DLD1 (cell line): ENCODE measurements around the gene APOL1.
"Not testable (repeated sequence)": the region's sequence is repeated elsewhere in the genome, so short reads cannot be mapped to it uniquely, and the experiment has no call there.

Source experiments
- in situ Hi-C: cut with HindIII; loops from 2 replicates; pipeline ENCODE4 v1.10.0; 2017; ENCODE audit warnings: low sequenced_read_pairs

Gene APOL1

DNA sequence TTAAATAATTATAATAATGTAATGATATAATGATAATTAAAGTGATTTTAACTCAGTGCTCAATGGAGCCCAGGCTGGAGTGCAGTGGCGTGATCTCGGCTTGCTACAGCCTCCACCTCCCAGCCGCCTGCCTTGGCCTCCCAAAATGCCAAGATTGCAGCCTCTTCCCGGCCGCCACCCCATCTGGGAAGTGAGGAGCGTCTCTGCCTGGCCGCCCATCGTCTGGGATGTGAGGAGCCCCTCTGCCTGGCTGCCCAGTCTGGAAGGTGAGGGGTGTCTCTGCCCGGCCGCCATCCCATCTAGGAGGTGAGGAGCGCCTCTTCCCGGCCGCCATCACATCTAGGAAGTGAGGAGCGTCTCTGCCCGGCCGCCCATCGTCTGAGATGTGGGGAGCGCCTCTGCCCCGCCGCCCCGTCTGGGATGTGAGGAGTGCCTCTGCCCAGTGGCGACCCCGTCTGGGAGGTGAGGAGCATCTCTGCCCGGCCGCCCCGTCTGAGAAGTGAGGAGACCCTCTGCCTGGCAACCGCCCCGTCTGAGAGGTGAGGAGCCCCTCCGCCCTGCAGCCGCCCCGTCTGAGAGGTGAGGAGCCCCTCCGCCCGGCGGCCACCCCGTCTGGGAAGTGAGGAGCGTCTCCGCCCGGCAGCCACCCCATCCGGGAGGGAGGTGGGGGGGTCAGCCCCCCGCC, 37.6 kb downstream of the APOL1 start:
- in situ Hi-C loops = not testable (repeated sequence)

DNA sequence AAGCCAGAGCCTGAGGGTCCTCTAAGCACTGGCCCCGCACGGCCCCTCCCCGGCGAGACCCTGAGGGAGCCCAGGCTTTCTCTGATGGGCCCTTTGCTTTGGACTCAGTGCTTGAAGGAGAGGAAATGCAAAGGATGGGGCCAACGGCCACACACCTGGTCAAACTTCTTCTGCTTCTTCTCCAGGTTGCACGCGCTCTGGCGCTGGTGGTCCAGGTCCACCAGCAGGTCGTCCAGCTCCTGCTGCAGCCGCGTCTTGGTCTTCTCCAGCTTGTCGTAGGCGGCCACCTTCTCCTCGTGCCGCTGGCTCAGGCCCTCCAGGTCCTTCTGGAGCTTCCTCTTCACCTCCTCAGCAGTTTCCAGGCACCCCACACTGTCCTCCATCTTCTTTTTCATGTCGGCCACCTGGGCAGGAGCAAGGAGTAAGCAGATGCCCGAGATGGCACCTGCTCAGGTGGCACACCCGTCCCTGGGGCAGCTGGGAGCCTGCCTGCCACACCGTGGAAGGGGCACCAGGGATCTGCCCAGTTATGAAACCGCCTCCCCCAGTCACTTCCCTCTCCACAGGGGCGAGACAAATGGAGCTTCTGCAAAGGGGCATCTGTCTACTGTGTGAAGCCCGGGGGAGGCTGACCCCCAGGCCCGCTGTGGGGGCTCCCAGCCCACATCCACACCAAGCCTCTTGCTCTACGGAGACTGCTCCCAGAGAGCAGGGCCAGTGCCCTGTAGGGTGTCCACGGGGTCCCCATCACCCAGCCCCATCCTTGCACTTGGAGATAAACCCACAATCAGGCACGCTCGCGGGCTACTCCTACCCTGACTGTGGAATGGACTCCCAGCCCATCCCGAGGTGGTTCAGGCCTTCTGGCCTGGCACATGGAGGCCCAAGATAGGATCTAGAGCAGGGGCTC, 39.2 kb downstream of the APOL1 start:
- in situ Hi-C loops = no loop called here

DNA sequence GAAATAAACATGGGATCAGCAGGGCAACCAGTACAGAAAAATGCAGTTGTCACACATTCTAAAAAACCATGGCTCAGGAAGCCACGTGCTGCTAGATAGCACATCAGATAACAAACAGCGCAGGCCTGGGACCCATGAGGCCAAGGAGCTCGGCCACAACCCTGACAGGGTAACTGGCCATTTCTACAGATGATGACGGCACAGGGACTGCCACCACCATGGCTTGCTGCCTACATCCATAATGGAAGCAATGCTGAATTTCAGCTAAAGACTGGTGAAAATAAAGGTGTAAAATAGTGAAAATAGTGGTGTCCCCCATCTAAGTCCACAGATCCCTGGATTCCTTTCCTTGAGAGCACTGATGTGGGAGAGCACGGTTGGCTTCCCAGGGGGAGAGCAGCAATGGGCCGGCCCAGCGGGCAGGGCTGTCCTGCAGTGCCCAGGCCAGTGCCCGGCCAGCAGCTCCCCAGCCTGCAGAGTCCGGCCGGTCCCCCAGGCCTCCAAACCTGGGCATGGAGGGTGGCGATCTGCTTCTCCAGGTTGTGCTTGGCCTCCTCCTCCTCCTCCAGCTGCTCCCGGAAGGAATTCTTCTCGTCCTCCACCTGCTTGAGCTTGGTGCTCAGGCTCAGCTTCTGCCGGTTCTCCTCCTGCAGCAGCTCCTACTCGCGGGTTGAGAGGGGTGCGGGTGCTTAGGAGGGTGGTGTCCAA, 40.0 kb downstream of the APOL1 start:
- in situ Hi-C loops = no loop called here

GRCh38 chr22:36293606-36294292, 40.8 kb downstream of the APOL1 start:
- in situ Hi-C loops = no loop called here

- in situ Hi-C loops = no loop called here
Observed at GRCh38 chr22:36294293-36294620, 41.3 kb downstream of the APOL1 start.

GRCh38 chr22:36294801-36295200, 41.9 kb downstream of the APOL1 start:
- in situ Hi-C loops = no loop called here

GRCh38 chr22:36295247-36295646, 42.3 kb downstream of the APOL1 start:
- in situ Hi-C loops = no loop called here

DNA sequence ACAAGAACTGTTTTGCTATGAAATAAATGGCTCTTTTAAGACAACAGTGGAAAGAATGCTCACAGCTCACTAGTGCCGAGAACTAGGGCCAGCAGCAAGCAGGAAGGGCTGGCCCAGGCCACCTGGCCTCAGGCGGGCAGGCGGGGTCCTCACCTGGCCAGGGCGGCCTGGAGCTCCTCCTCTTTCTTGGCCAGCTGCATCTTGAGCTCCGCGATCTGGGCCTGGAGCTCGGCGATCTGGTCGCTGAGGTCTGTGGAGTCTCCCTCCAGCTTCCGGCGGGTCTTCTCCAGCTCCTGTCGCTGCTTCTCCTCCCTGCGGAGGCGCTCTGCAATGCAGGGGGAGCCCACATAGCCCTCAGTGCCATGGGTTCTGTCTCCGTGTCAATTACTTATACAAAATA, 43.8 kb downstream of the APOL1 start:
- in situ Hi-C loops = no loop called here

GRCh38 chr22:36297568-36297967, 44.6 kb downstream of the APOL1 start:
- in situ Hi-C loops = no loop called here

- in situ Hi-C loops = no loop called here
Observed at GRCh38 chr22:36298118-36298517, 45.2 kb downstream of the APOL1 start.

DNA sequence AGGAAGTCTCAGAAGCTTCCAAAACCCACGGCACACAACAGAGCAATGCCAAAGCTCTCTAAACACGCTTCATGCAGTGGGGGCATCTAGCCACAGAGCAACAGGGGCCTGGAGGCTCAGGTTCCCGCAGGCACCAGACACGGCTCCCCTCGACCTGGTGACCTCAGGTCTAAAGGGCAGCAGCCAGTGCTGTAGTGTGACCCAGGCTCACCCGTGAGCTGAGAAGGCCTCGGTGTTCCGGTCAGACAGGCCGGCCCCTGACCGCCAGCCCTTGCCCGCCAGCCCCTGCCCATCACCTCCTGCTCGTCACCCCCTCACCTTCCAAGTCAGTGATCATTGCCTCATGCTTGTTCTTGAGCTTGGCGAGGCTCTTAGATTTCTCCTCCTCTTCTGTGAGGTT, 45.7 kb downstream of the APOL1 start:
- in situ Hi-C loops = no loop called here

GRCh38 chr22:36299295-36299694, 46.4 kb downstream of the APOL1 start:
- in situ Hi-C loops = no loop called here

GRCh38 chr22:36299911-36300310, 47.0 kb downstream of the APOL1 start:
- in situ Hi-C loops = no loop called here

- in situ Hi-C loops = no loop called here
Observed at GRCh38 chr22:36300396-36301212, 47.7 kb downstream of the APOL1 start.

- in situ Hi-C loops = no loop called here
Observed at GRCh38 chr22:36301384-36301828, 48.5 kb downstream of the APOL1 start.

- in situ Hi-C loops = no loop called here
Observed at GRCh38 chr22:36301851-36302250, 48.9 kb downstream of the APOL1 start.

GRCh38 chr22:36302439-36303114, 49.6 kb downstream of the APOL1 start:
- in situ Hi-C loops = no loop called here

DNA sequence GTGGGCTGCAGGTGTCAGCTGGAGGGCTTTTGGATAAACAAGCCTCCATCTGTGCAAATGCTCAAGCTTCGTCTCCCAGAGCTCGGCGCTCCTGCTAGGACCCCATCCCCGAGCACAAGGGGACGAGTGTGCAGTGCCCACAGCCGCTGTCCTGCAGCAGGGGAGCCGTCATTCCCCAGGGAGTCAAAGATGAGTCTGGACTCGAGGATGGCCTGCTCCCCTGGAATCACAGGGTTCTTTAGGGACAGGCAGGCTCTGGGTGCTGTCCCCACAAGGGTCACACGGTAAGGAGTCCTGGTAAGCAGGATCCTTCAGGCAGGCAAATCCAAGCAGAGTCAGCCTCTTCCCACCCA, 50.2 kb downstream of the APOL1 start:
- in situ Hi-C loops = no loop called here

DNA sequence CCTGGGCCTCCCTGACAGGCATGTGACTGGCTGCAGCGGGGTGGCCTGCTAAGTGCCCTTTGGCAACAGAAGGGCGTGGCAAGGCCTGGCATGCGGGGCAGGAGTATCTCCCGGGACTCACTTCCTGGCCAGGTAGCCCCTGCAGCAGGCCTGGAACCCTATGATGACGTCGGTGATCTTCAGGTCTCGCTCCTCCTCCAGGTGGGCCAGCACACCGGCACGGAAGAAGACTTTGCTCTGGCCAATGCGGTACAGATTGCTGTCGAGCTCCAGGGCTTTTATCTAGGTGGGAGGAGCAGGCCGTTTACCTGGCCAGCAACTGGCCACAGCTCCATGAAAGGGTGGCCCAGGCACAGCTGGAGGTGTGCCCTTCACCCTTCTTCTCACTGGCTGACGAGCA, 50.9 kb downstream of the APOL1 start:
- in situ Hi-C loops = no loop called here

DNA sequence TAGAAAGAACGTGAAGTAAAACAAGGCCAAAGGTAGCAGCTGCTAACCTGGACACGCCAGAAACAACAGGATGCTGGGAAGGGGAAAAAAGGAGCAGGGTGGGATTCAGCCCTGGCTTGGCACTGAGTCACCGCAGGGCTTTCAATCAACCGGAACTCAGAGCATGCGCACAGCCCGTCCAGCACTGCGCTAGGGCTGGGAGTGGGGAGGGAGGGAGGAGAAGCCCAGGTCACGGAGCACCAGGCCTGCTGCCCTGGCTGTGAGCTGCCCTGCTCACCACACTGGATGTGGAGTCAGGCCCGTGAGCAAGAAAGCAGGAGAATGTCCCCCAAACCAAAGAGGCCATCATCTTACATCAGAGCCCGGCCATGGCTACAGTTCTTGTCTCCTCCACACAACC, 51.5 kb downstream of the APOL1 start:
- in situ Hi-C loops = no loop called here
